NCI-H2081 (cell line): Measurements from ENCODE around the gene TRIM37.

Experiments used
- DNase-seq, 2 experiments: peaks; one replicate each; lab custom pipeline; 2025; lab: John Stamatoyannopoulos, UW

Gene TRIM37

DNA sequence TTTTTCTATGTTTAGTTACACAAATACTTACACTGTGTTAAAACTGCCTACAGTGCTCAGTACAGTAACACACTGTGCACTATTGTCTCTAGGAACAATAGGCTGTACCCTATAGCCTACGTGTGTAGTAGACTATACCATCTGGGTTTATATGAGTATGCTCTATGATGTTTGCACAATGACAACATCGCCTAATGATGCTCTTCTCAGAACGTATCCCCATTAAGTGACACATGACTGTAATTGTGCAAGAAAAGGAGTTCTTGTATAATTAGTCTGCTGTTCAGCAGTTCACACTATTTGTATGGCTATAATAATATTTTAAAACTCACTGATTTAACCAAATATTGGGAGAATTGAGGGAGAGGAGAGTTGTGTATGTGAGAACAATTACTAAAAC, 173.7 kb downstream of the TRIM37 start:
- DNase-seq, result peak in 1 of 2 experiments; percentile 13
